Measurements from ENCODE around the gene CERS2. TPM values are rescaled to one million over a fixed set of nuclear protein-coding genes. Genes with fewer than 3 reads are reported as not detected.

CERS2 gene
- total RNA-seq, 4 donors from 2014 or later = 15.0 to 29.1 (median 24.0) TPM

DNA sequence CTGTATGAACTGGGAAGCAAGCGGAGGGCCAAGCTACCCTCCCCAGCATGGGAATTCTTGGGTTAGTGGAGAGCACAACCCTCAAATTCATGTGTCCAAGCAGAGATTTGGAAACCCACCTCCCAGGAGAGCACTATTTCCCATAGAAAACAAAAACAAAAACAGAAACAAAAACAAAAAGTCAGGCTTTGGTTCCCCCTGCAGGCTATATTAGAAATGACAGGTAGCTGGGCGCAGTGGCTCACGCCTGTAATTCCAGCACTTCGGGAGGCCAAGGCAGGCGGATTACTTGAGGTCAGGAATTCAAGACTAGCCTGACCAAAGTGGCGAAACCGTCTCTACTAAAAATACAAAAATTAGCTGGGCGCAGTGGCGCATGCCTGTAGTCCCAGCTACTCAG is 21.3 kb upstream of the CERS2 start:
- in situ Hi-C loops (cut with MboI; ENCODE audit: low sequenced_read_pairs in 4 of 4) = no loop called here

GRCh38 chr1:150995460-150995859 is 20.8 kb upstream of the CERS2 start:
- in situ Hi-C loops (cut with MboI; ENCODE audit: low sequenced_read_pairs in 4 of 4) = no loop called here
- peak overlapping the region in 2 of 4 donors; percentile 27 to 29 for H3K4me3 ChIP-seq
- intact Hi-C loops (cut with DNase I; ENCODE audit: low total_unique reads) = loop anchor here (1.0 kb wide), 1 partner anchor 16 kb away; no protein-coding TSS in a partner anchor

More for the DNA sequence above, 21.3 kb upstream of the CERS2 start:
- H3K36me3 ChIP-seq = peaks cover 0 to 41% of the 10 kb centered on the region in 2 donors
- no peaks in the 10 kb centered on the region for H3K27me3 ChIP-seq
- DNase-seq = peak in 1 of 2 donors; percentile 78
- ATAC-seq = peak; percentile 76 to 86
- peak overlapping the region; percentile 51 to 70 (median 64) for H3K27ac ChIP-seq
- H3K4me3 ChIP-seq = peak overlapping the region in 2 of 4 donors; percentile 27 to 29
- H3K4me1 ChIP-seq = peaks cover 9 to 11% of the 10 kb centered on the region in 2 donors
- intact Hi-C loops (cut with DNase I; ENCODE audit: low total_unique reads) = loop anchor here (1.0 kb wide), 1 partner anchor 17 kb away; no protein-coding TSS in a partner anchor
- TF ChIP-seq POLR2A (IDR thresholded peaks at IDR 0.05) (no peak), CTCF (IDR thresholded peaks at IDR 0.05 in 4 of 5, conservative IDR thresholded peaks at IDR 0.05 in 1 of 5) (peak; percentile 78 to 87 (median 83))
- H3K9me3 ChIP-seq = no peaks in the 10 kb centered on the region

DNA sequence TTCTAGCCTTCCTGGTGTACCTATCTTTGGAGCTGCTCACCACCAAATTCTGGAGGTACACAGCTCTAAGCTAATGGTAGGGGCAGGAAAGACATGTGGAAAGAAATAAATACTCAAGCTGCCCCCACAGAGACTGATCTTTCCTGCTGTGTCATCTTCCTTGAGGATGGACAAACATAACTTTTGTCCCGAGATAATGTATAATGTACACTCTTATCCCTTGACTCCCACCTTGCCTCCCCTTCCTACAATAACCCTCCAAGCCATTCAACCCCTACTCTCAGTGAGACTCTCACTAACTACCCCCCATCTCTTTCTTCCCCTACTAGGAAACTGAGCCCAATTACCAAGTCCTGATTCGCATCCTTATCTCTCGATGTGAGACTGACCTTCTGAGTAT is 19.6 kb upstream of the CERS2 start:
- DNase-seq (no peak), ATAC-seq (no peak)
- in situ Hi-C loops (cut with MboI; ENCODE audit: low sequenced_read_pairs in 4 of 4) = no loop called here

More at GRCh38 chr1:150995460-150995859, 20.8 kb upstream of the CERS2 start:
- Histone ChIP-seq H3K4me1 (peaks cover 9 to 11% of the 10 kb centered on the region in 2 donors), H3K27ac (peak overlapping the region; percentile 51 to 70 (median 64)), H3K36me3 (peaks cover 0 to 37% of the 10 kb centered on the region in 2 donors), H3K9me3 (no peaks in the 10 kb centered on the region), H3K27me3 (no peaks in the 10 kb centered on the region)
- ATAC-seq (peak; percentile 38), DNase-seq (no peak)
- TF ChIP-seq CTCF (IDR thresholded peaks at IDR 0.05 in 4 of 5, conservative IDR thresholded peaks at IDR 0.05 in 1 of 5) (no peak), POLR2A (IDR thresholded peaks at IDR 0.05) (no peak)

DNA sequence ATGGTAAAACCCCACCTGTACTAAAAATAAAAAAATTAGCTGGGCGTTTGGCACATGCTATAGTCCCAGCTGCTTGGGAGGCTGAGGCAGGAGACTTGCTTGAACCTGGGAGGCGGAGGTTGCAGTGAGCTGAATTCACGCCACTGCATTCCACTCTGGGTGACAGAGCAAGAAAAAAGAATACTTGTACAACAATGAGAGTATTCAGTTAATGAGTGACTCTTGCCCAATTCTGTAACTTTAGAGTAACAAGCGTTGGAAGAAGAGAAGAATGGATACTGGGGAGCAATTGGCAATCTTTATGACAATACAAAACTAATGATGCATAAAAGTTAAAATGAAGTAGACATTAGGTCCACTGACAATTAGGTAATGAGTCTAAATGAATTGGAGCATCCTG is 18.0 kb upstream of the CERS2 start:
- ATAC-seq (no peak), DNase-seq (no peak)
- TF ChIP-seq POLR2A (IDR thresholded peaks at IDR 0.05) (no peak), CTCF (IDR thresholded peaks at IDR 0.05 in 4 of 5, conservative IDR thresholded peaks at IDR 0.05 in 1 of 5) (no peak)
- intact Hi-C loops (cut with DNase I; ENCODE audit: low total_unique reads) = no loop called here
- peaks cover 9 to 11% of the 10 kb centered on the region in 2 donors for H3K4me1 ChIP-seq
- in situ Hi-C loops (cut with MboI; ENCODE audit: low sequenced_read_pairs in 4 of 4) = no loop called here
- peaks cover 0 to 8% of the 10 kb centered on the region in 2 donors for H3K36me3 ChIP-seq
- no peak overlapping the region for H3K4me3 ChIP-seq
- H3K27me3 ChIP-seq = no peaks in the 10 kb centered on the region
- H3K9me3 ChIP-seq = no peaks in the 10 kb centered on the region
- H3K27ac ChIP-seq = no peak overlapping the region

More for the DNA sequence above, 19.6 kb upstream of the CERS2 start:
- peaks cover 9 to 11% of the 10 kb centered on the region in 2 donors for H3K4me1 ChIP-seq
- no peak overlapping the region for H3K27ac ChIP-seq
- H3K9me3 ChIP-seq = no peaks in the 10 kb centered on the region
- TF ChIP-seq POLR2A (IDR thresholded peaks at IDR 0.05) = no peak
- no peak for TF ChIP-seq CTCF (IDR thresholded peaks at IDR 0.05 in 4 of 5, conservative IDR thresholded peaks at IDR 0.05 in 1 of 5)
- no peaks in the 10 kb centered on the region for H3K27me3 ChIP-seq
- H3K36me3 ChIP-seq = peaks cover 0 to 25% of the 10 kb centered on the region in 2 donors
- H3K4me3 ChIP-seq = no peak overlapping the region
- intact Hi-C loops (cut with DNase I; ENCODE audit: low total_unique reads) = no loop called here

- H3K4me3 ChIP-seq = no peak overlapping the region
Observed at GRCh38 chr1:150987924-150988323, 13.3 kb upstream of the CERS2 start.

More at GRCh38 chr1:150987924-150988323, 13.3 kb upstream of the CERS2 start:
- ATAC-seq (no peak), DNase-seq (no peak)
- H3K9me3 ChIP-seq = no peaks in the 10 kb centered on the region
- TF ChIP-seq CTCF (IDR thresholded peaks at IDR 0.05 in 4 of 5, conservative IDR thresholded peaks at IDR 0.05 in 1 of 5) (no peak), POLR2A (IDR thresholded peaks at IDR 0.05) (no peak)
- intact Hi-C loops (cut with DNase I; ENCODE audit: low total_unique reads) = no loop called here
- H3K4me1 ChIP-seq = no peaks in the 10 kb centered on the region
- in situ Hi-C loops (cut with MboI; ENCODE audit: low sequenced_read_pairs in 4 of 4) = no loop called here
- no peak overlapping the region for H3K27ac ChIP-seq
- H3K36me3 ChIP-seq = no peaks in the 10 kb centered on the region
- no peaks in the 10 kb centered on the region for H3K27me3 ChIP-seq

All from gastrocnemius medialis (tissue), 4 donors.